OCI-LY1 (cell line): ENCODE measurements around the gene ZNF99.

Source experiments
- CTCF ChIP-seq: fragments of 200-600 bp; sonication (generic), shearing (Covaris generic); IDR thresholded peaks from 2 replicates; pipeline ENCODE4 v1.5.1; 2017; ENCODE audit warnings: mild to moderate bottlenecking, antibody characterized with exemption, low read length, moderate library complexity, mixed read lengths
- EZH2 ChIP-seq: fragments of 200-600 bp; sonication (generic), shearing (Covaris generic); IDR thresholded peaks from 2 replicates; pipeline ENCODE4 v1.8.0; 2017; ENCODE audit warnings: borderline replicate concordance, mixed run types, mild to moderate bottlenecking, antibody characterized with exemption, low read length, moderate library complexity, mixed read lengths

- TF ChIP-seq CTCF, result no peak
- TF ChIP-seq EZH2, result no peak
These were observed 48.2 kb upstream of the ZNF99 start, which contains the start of gene ZNF723 for GRCh38 chr19:22832031-22832762.
